ENCODE measurements around the gene TBC1D5.

- TF ChIP-seq CTCF (IDR thresholded peaks at IDR 0.05) (no peak), POLR2A (IDR thresholded peaks at IDR 0.05) (no peak)
Measured at GRCh38 chr3:17491601-17492000, 250.8 kb downstream of the TBC1D5 start.
